Middle frontal gyrus (tissue), 1 donor: Measurements from ENCODE around the gene SPEM3.
"Not testable (repeated sequence)": the region's sequence is repeated elsewhere in the genome, so short reads cannot be mapped to it uniquely, and the experiment has no call there.

Experiments
- DNase-seq: peaks from one replicate; pipeline ENCODE4 v3.0.0-alpha.2; 2015; ENCODE audit warnings: low spot score; ENCODE audit errors: extremely low spot score

SPEM3 gene

GRCh38 chr17:7442142-7442541 lies 13.5 kb downstream of the SPEM3 start:
- DNase-seq = no peak

DNA sequence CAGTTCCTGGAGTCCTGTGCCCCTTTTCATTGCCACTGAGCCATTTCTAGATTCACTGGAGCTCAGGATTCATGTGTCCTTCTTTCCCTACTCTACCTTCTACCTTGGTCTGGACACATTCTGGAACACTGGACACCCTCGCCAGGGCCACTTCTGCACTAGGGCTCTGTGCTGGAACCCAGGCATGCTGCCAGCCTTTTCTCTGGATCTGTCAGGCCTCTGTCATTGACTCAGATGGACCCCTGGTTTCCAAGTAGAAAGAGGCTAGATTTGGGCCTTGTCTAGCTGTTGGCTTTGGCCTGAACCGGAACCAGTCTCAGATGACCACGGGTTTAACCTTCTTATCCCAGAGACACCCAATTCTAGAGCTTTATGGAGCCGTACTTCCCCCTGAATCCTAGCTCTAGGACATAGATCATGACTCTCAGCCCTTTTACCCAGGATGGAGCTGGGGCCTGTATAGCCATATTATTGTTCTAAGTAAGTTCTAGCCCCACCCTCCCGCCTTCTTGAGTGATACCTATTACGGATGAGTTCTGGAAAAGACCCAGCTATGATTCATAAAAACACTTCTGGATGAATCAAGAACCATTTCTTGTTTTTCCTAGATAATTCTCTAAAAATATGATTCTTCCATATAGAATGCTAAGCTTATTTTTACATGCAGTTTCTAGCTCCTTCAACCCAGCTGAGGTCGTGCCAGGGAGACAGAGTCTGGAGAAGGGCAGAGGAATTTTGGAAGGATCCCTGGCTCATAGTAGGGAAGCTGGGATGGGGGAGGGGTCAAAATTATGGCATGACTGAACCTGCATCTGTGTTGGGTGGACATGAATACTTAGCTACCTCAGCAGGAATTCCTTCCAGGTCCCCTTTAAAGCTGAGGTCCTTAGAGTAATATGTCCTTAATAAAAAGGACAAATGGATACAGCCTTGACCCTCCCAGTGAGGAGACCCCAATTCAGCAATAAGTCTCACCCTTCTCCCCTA lies 15.1 kb downstream of the SPEM3 start:
- DNase-seq = no peak

DNA sequence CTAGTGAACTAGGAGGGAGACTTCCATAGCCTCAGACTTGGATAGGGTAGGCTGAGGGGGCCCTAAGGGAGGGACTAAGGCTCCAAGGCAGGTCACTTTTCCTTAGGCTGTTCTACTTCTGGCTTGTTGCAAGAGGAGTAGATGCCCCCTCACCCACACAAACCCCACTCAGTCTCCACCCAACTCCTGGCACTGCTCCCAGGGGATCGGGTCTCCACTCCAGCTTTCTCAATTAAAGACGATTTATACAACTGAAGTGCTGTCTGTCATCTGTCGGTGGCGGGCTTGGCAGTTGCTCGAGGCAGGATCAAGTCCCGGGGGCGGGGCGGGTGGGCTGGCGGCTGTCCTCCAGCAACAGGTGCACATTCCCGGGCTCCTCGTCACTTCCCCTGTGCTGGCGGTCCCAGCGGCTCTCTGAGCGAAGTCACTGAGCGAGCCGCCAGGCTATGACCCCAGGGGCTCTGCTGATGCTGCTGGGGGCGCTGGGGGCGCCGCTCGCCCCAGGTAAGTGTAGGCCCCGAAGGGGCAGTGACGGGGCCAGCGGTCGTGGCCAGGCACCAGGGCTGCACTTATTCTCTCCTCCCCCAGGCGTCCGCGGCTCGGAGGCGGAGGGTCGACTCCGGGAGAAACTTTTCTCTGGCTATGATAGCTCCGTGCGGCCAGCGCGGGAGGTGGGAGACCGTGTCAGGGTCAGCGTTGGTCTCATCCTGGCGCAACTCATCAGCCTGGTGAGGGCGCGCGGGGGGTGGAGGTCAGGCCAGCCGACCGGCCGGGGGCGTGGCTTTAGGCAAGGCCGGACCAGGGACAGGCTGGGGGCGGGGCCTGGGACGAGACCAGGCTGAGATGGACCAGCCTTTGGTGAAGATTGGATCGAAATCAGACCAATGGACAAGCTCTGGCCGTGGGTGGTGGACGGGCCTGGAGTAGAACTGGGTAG lies 16.3 kb downstream of the SPEM3 start, which contains the start of gene CHRNB1:
TSS of gene CHRNB1 (plus strand) at position 380 of the 937 bp plus-strand sequence. CDS start at position 447, 67 bp downstream.
- DNase-seq = peak; percentile 31

DNA sequence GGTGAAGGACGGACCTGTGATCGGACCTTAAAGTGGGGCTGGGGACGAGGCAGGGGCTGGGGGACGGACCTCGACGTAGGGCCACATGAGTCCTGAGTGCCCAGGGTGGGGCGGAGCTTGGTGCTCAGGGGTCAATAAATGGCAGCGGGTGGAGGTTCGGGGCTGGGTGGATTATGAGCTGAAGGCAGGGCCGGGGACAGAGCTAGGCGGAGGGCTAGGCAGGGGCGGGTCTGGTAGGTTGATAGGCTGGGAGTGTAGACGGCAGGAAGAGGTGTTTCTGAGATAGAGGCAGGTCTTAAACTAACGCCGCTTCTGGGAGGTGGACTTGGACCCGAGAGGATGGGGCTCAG lies 16.9 kb downstream of the SPEM3 start:
- DNase-seq = no peak

GRCh38 chr17:7448461-7448860 lies 19.8 kb downstream of the SPEM3 start:
- DNase-seq = no peak

GRCh38 chr17:7459961-7460545 lies 31.4 kb downstream of the SPEM3 start:
- DNase-seq = no peak

- no peak for DNase-seq
These were observed 32.4 kb downstream of the SPEM3 start for GRCh38 chr17:7460850-7461660.

DNA sequence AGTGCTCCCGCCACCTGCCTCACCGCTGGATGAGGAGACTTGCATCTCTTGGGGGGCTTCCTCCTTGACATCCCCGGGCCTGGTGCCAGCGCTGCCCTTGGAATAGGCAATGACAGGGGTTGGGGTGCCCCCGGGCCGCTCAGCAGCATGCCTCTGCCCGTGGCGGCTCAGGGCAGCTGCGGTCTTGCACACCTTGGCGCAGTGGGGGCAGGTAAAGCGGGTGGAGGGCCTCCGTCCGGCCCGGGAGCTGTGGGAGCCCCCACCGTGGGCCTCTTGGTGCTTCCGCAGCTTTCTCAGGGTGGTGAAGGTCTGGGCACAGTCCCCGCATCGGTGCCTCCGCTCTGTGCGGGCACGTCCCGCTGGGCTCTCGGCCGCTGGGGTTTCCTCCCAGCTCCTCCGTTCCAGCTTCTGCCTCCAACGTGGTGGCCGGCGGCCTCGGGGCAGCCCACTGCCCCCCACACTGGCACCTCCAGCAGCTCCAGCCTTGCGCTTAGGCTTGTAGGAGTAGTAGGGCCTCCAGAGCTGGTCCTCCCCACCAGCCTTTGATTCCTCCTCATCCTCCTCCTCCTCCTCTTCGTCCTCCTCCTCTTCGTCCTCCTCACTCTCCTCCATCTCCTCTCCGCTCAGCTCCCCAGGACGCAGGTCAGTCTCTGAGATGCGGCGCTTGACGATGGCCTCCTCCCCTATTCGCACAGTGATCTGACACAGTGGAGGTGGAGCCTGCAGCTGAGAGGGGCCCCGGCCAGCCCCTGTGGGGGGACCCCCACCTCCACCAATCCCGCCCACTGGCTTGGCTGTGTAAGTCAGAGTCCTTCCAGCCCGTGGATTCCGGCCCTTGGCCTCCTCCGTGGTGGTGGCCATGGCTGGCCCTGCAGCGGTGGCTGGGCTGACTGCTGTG lies 34.1 kb downstream of the SPEM3 start:
- DNase-seq = no peak

GRCh38 chr17:7463372-7463846 lies 34.8 kb downstream of the SPEM3 start:
- no peak for DNase-seq

DNA sequence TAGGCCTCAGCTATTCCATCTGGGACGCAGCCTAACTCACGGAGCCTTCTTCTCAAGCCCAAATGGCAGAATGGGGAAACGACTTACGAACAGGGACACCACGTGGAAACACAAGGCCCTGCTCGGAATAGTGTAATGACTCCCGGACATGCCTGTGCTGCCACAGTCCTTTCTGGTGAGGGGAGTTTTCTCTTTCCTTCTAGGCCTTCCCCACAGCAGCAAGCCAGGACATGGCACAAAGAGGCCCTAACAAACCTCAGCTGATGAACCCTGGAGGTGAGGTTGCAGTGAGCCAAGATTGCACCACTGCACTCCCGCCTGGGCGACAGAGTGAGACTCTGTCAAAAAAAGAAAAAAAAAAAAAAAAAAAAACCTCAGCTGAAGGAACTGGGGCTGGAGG lies 35.4 kb downstream of the SPEM3 start:
- no peak for DNase-seq

GRCh38 chr17:7465597-7466275 lies 37.1 kb downstream of the SPEM3 start:
- DNase-seq = no peak

GRCh38 chr17:7466318-7466638 lies 37.6 kb downstream of the SPEM3 start:
- DNase-seq = no peak

GRCh38 chr17:7466639-7467341 lies 38.1 kb downstream of the SPEM3 start:
- no peak for DNase-seq

DNA sequence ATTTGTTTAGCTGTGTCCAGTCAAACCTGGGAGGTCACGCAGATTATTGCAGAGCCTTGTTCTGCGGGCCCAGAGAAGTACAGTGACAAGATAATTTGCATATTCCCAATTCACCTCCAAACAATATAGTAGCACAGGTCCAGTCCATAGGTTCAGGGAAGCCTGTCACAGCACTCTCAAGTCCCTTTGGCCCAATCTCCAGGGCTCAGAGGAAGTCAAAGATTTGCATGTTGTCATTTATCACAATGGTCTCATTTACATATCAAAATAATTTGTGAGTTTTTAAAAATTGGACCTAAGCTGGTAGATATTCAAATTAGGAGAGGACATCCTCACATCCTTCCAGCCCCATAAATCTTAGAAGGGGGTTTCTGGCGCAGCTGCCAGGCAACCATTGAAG lies 38.8 kb downstream of the SPEM3 start:
- no peak for DNase-seq

GRCh38 chr17:7468290-7468689 lies 39.6 kb downstream of the SPEM3 start:
- DNase-seq = no peak

DNA sequence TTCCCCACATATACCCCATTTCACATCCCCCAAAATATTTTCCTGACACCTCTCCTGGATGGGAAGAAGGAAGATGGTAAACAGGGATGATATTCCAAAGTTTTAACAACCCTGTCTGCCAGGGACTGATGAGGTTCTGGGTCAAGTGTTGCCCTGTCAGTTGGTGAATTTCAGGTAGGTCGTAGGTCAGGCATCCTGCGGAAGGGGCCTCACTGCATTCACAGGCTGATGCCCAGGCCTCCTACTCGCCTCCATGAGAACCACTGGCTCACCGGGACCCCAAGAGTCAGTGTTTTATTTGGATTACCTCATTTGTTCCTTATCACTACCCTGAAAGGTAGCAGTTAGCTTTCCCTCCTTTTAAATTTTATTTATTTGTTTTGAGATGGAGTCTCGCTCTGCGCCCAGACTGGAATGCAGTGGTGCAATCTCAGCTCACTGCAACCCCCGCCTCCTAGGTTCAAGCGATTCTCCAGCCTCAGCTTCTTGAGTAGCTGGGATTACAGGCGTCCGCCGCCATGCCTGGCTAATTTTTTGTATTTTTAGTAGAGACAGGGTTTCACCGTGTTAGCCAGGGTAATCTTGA lies 40.2 kb downstream of the SPEM3 start:
- no peak for DNase-seq

DNA sequence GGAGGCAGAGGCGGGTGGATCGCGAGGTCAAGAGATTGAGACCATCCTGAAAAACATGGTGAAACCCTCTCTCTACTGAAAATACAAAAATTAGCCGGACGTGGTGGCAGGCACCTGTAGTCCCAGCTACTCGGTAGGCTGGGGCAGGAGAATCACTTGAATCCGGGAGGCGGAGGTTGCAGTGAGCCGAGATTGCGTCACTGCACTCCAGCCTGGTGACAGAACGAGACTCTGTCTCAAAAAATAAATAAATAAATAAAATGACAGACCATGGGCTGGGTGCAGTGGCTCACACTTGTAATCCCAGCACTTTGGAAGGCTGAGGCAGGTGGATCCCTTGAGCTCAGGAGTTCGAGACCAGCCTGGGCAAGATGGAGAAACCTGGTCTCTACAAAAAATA lies 41.2 kb downstream of the SPEM3 start:
- not testable (repeated sequence) for DNase-seq

DNA sequence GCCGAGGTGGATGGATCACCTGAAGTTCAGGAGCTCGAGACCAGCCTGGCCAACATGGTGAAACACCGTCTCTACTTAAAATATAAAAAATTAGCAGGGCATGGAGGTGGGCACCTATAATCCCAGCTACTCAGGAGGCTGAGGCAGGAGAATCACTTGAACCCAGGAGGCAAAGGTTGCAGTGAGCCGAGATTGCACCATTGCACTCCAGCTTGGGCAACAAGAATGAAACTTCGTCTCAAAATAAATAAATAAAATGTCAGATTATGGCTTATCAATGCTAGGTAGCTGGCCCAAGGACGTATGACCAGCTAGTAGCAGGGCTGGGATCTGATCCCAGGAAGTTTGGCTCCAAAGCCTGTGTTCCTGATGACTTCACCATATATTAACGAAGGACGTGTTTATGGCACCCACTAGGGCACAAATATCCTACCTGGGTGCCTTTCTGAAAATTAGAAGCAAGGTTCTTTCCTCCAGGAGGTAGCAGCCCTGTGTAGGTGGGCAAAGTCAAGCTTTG lies 41.9 kb downstream of the SPEM3 start:
- not testable (repeated sequence) for DNase-seq
